KMS-11 (cell line): ENCODE measurements around the gene CA11.

ENCODE experiments used
- H2AFZ ChIP-seq: fragments of 200-600 bp; sonication (generic); 2 replicates; pipeline ENCODE4 v1.6.1; 2016; ENCODE audit warnings: antibody characterized with exemption, mixed run types, low read depth
- H3K27ac ChIP-seq: fragments of 200-600 bp; sonication (generic); 2 replicates; pipeline ENCODE4 v1.6.1; 2016; ENCODE audit warnings: mild to moderate bottlenecking, mixed run types
- H3K27me3 ChIP-seq: fragments of 200-600 bp; sonication (generic); 2 replicates; pipeline ENCODE4 v1.6.1; 2017; ENCODE audit warnings: mild to moderate bottlenecking, low read depth, mixed run types, moderate library complexity; ENCODE audit not compliant: insufficient read depth
- H3K36me3 ChIP-seq: fragments of 200-600 bp; sonication (generic); 2 replicates; pipeline ENCODE4 v1.6.1; 2017; ENCODE audit warnings: mild to moderate bottlenecking, mixed run types; ENCODE audit not compliant: insufficient read depth
- H3K4me1 ChIP-seq: fragments of 200-600 bp; sonication (generic); 2 replicates; pipeline ENCODE4 v1.6.1; 2016; ENCODE audit warnings: mild to moderate bottlenecking, low read depth, mixed run types; ENCODE audit not compliant: poor library complexity, severe bottlenecking
- H3K4me2 ChIP-seq: fragments of 200-600 bp; sonication (generic); 2 replicates; pipeline ENCODE4 v1.7.0; 2016; ENCODE audit warnings: mild to moderate bottlenecking, mixed run types
- H3K4me3 ChIP-seq: fragments of 200-600 bp; sonication (generic); IDR thresholded peaks from 2 replicates; pipeline ENCODE4 v1.6.1; 2017; ENCODE audit warnings: low read depth, low read length, mixed read lengths; ENCODE audit not compliant: insufficient read depth
- H3K79me2 ChIP-seq: fragments of 200-600 bp; sonication (generic); 2 replicates; pipeline ENCODE4 v1.6.1; 2016; ENCODE audit warnings: low read depth, mixed run types; ENCODE audit not compliant: insufficient read depth
- H3K9ac ChIP-seq: fragments of 200-600 bp; sonication (generic); 2 replicates; pipeline ENCODE4 v1.6.1; 2016; ENCODE audit warnings: mild to moderate bottlenecking, mixed run types
- H4K20me1 ChIP-seq: fragments of 200-600 bp; sonication (generic); 2 replicates; pipeline ENCODE4 v1.6.1; 2016; ENCODE audit warnings: mild to moderate bottlenecking, mixed run types; ENCODE audit not compliant: insufficient read depth
- CTCF ChIP-seq: fragments of 200-600 bp; sonication (generic); conservative IDR thresholded peaks from 2 replicates; pipeline ENCODE4 v1.6.1; 2017; ENCODE audit warnings: low read depth, mild to moderate bottlenecking, antibody characterized with exemption, low read length, moderate library complexity, mixed read lengths

Gene CA11

GRCh38 chr19:48618916-48619691, 26.9 kb downstream of the CA11 start, which contains the start of the genes RPL18 and SPHK2:
Gene RPL18, minus strand, starts transcription at chr19:48619178. Its CDS starts 35 bp downstream, at chr19:48619143.
Gene SPHK2, plus strand, starts transcription at chr19:48619506. Its CDS starts 1,009 bp downstream, at chr19:48620515.
- TF ChIP-seq CTCF = no peak; the same call in 1 of the 2 replicates
- H3K27me3 ChIP-seq = no peaks in the 10 kb centered on the region
- peaks cover 35% of the 10 kb centered on the region for H3K79me2 ChIP-seq
- peak within 1 kb of the TSS; percentile 63 for H3K4me2 ChIP-seq
- H3K36me3 ChIP-seq = peaks cover 10% of the 10 kb centered on the region; the same call in 1 of the 2 replicates
- H3K4me3 ChIP-seq = peak within 1 kb of the TSS; percentile 9
- peak within 1 kb of the TSS; percentile 94 for H3K9ac ChIP-seq
- H3K27ac ChIP-seq = peak within 1 kb of the TSS; percentile 66
- peaks cover 26% of the 10 kb centered on the region for H4K20me1 ChIP-seq
- H2AFZ ChIP-seq = peak within 1 kb of the TSS; percentile 65
- peaks cover 27% of the 10 kb centered on the region for H3K4me1 ChIP-seq

GRCh38 chr19:48618278-48618915, 27.6 kb downstream of the CA11 start:
- Histone ChIP-seq H3K36me3 (peaks cover 10% of the 10 kb centered on the region; the same call in 1 of the 2 replicates), H3K79me2 (peaks cover 35% of the 10 kb centered on the region), H4K20me1 (peaks cover 26% of the 10 kb centered on the region)

GRCh38 chr19:48617146-48617937, 28.6 kb downstream of the CA11 start:
- H3K4me1 ChIP-seq = peaks cover 18% of the 10 kb centered on the region
- peak overlapping the region; percentile 63 for H3K4me2 ChIP-seq
- H2AFZ ChIP-seq = no peak overlapping the region
- H3K79me2 ChIP-seq = peaks cover 35% of the 10 kb centered on the region
- peaks cover 10% of the 10 kb centered on the region; the same call in 1 of the 2 replicates for H3K36me3 ChIP-seq
- peak overlapping the region; percentile 9 for H3K4me3 ChIP-seq
- peak overlapping the region; percentile 66; the same call in 1 of the 2 replicates for H3K27ac ChIP-seq
- H3K27me3 ChIP-seq = no peaks in the 10 kb centered on the region
- peak overlapping the region; percentile 94; the same call in 1 of the 2 replicates for H3K9ac ChIP-seq
- H4K20me1 ChIP-seq = peaks cover 26% of the 10 kb centered on the region
- TF ChIP-seq CTCF = no peak; the same call in 1 of the 2 replicates

More at GRCh38 chr19:48618278-48618915, 27.6 kb downstream of the CA11 start:
- peak overlapping the region; percentile 63 for H3K4me2 ChIP-seq
- H3K27me3 ChIP-seq = no peaks in the 10 kb centered on the region
- H3K4me3 ChIP-seq = peak overlapping the region; percentile 9
- peaks cover 23% of the 10 kb centered on the region for H3K4me1 ChIP-seq
- TF ChIP-seq CTCF = no peak; the same call in 1 of the 2 replicates
- peak overlapping the region; percentile 66 for H3K27ac ChIP-seq
- peak overlapping the region; percentile 94 for H3K9ac ChIP-seq
- peak overlapping the region; percentile 20; the same call in 1 of the 2 replicates for H2AFZ ChIP-seq

- peaks cover 18% of the 10 kb centered on the region for H3K4me1 ChIP-seq
- no peak for TF ChIP-seq CTCF
- H3K27ac ChIP-seq = no peak overlapping the region
- H3K27me3 ChIP-seq = no peaks in the 10 kb centered on the region
- peaks cover 35% of the 10 kb centered on the region for H3K79me2 ChIP-seq
- H3K9ac ChIP-seq = no peak overlapping the region
- H3K4me2 ChIP-seq = no peak overlapping the region
- peaks cover 26% of the 10 kb centered on the region for H4K20me1 ChIP-seq
- peaks cover 10% of the 10 kb centered on the region; the same call in 1 of the 2 replicates for H3K36me3 ChIP-seq
- no peak overlapping the region for H3K4me3 ChIP-seq
- H2AFZ ChIP-seq = no peak overlapping the region
Observed at GRCh38 chr19:48616491-48617056, 29.4 kb downstream of the CA11 start.
